Activated naive CD4-positive, alpha-beta T cell treated with anti-CD3 and anti-CD28 coated beads for 36 hours (primary cell): ENCODE measurements around the gene CTSH. TPM values are rescaled to one million over a fixed set of nuclear protein-coding genes. Genes with fewer than 3 reads are reported as not detected.

Source experiments
- CTCF ChIA-PET: fragments of 350-600 bp; sonication (Branson Sonifier 250); formaldehyde crosslinking; loops from one replicate; lab custom pipeline; 2021; ENCODE audit warnings: antibody characterized with exemption; lab: Charles Lee
- DNase-seq: peaks from one replicate; pipeline ENCODE4 v3.0.0-alpha.2; 2020
- H3K27ac Mint-ChIP-seq: one replicate; pipeline ENCODE4 v1.8.0; 2021; ENCODE audit warnings: mild to moderate bottlenecking, mixed read lengths
- H3K27me3 Mint-ChIP-seq: one replicate; pipeline ENCODE4 v1.8.0; 2021; ENCODE audit warnings: low read depth, mixed read lengths
- H3K36me3 Mint-ChIP-seq: one replicate; pipeline ENCODE4 v1.8.0; 2021; ENCODE audit warnings: low read depth, mixed read lengths
- H3K4me1 Mint-ChIP-seq: one replicate; pipeline ENCODE4 v1.8.0; 2021; ENCODE audit warnings: low read depth, mixed read lengths
- H3K4me3 Mint-ChIP-seq: one replicate; pipeline ENCODE4 v1.8.0; 2021; ENCODE audit warnings: mild to moderate bottlenecking, moderate library complexity, mixed read lengths
- H3K9me3 Mint-ChIP-seq: one replicate; pipeline ENCODE4 v1.8.0; 2021; ENCODE audit warnings: mixed read lengths
- intact Hi-C: fragments of 100-400 bp; cut with micrococcal nuclease; formaldehyde crosslinking; loops from one replicate; pipeline ENCODE4 v1.15.1; 2023
- total RNA-seq, 2 experiments: library from RNA; stranded (reverse); gene quantifications; one replicate each; pipeline ENCODE4 v1.2.3, GENCODE V29; 2021

CTSH gene
- total RNA-seq, 2 experiments from 2014 or later, result 4.7 to 5.1 TPM

- no peaks in the 10 kb centered on the region for H3K4me1 Mint-ChIP-seq
- no peak overlapping the region for H3K4me3 Mint-ChIP-seq
- H3K27ac Mint-ChIP-seq, result no peak overlapping the region
- H3K36me3 Mint-ChIP-seq, result peaks cover 15% of the 10 kb centered on the region
- no peaks in the 10 kb centered on the region for H3K27me3 Mint-ChIP-seq
- H3K9me3 Mint-ChIP-seq, result no peaks in the 10 kb centered on the region
- intact Hi-C loops, result no loop called here
- CTCF ChIA-PET, result interaction anchor here (1.7 kb wide), 1 partner anchor 14 kb away, joined by 5 read pairs; no protein-coding TSS in a partner anchor
- DNase-seq, result no peak
Measured at GRCh38 chr15:78923015-78923414, 21.8 kb downstream of the CTSH start.

- no peaks in the 10 kb centered on the region for H3K9me3 Mint-ChIP-seq
- H3K27me3 Mint-ChIP-seq, result no peaks in the 10 kb centered on the region
- H3K4me3 Mint-ChIP-seq, result no peak overlapping the region
- DNase-seq, result no peak
- CTCF ChIA-PET, result interaction anchor here (1.7 kb wide), 1 partner anchor 14 kb away, joined by 5 read pairs; no protein-coding TSS in a partner anchor
- H3K4me1 Mint-ChIP-seq, result no peaks in the 10 kb centered on the region
- peaks cover 17% of the 10 kb centered on the region for H3K36me3 Mint-ChIP-seq
- intact Hi-C loops, result no loop called here
- no peak overlapping the region for H3K27ac Mint-ChIP-seq
Measured at GRCh38 chr15:78922527-78922926, 22.3 kb downstream of the CTSH start.

DNA sequence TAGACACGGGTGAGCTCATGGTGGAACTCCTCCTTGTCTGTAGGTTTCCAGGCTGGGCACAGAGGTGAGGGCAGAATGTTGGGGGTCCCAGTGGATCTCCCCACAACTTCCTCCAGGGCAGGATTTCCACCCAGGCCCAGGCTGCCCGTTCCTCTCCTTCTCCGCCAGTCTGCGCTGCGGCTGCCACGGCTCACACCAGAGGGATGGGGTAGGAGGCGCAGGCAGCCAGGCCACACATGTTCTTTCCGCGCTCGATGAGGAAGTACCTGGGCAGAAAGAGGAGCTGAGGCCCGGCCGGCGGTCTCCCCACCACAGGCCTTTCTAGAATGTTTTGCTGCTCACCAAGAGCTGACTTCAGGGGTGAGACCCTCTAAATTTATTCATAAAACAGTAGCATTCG lies 22.9 kb downstream of the CTSH start:
- CTCF ChIA-PET, result interaction anchor here (1.7 kb wide), 1 partner anchor 13 kb away, joined by 5 read pairs; no protein-coding TSS in a partner anchor
- Mint-ChIP-seq H3K9me3 (no peaks in the 10 kb centered on the region), H3K4me3 (no peak overlapping the region), H3K36me3 (peaks cover 18% of the 10 kb centered on the region), H3K27ac (no peak overlapping the region), H3K27me3 (no peaks in the 10 kb centered on the region), H3K4me1 (no peaks in the 10 kb centered on the region)
- intact Hi-C loops, result no loop called here
- no peak for DNase-seq

DNA sequence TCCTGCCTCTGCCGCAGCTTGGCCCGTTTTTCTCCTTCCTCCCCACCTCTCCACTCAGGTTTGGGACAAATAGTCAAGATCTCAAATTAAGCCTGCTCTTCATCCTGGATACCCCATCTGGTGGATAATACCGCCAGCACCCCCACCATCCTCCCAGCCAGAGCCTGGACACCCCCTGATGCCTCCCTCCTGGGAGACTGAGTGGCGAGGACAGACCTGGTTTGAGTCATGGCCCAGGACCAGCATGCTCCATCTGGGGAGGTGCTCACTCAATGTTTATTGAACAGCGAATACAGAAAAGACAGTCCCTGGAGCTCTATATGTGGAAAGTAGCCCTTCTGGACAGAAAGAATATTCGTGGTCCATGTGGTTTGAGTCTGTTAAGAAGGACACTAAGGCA lies 23.3 kb downstream of the CTSH start:
- CTCF ChIA-PET, result interaction anchor here (1.7 kb wide), 1 partner anchor 13 kb away, joined by 5 read pairs; no protein-coding TSS in a partner anchor
- H3K36me3 Mint-ChIP-seq, result peaks cover 20% of the 10 kb centered on the region
- H3K27me3 Mint-ChIP-seq, result no peaks in the 10 kb centered on the region
- DNase-seq, result no peak
- intact Hi-C loops, result no loop called here
- no peaks in the 10 kb centered on the region for H3K9me3 Mint-ChIP-seq
- H3K4me3 Mint-ChIP-seq, result no peak overlapping the region
- H3K4me1 Mint-ChIP-seq, result no peaks in the 10 kb centered on the region
- H3K27ac Mint-ChIP-seq, result peak overlapping the region; percentile 41

GRCh38 chr15:78917888-78918287 lies 27.0 kb downstream of the CTSH start:
- Mint-ChIP-seq H3K4me3 (no peak overlapping the region), H3K36me3 (peaks cover 22% of the 10 kb centered on the region), H3K9me3 (no peaks in the 10 kb centered on the region), H3K4me1 (no peaks in the 10 kb centered on the region), H3K27ac (no peak overlapping the region), H3K27me3 (no peaks in the 10 kb centered on the region)
- DNase-seq, result no peak
- intact Hi-C loops, result no loop called here
- CTCF ChIA-PET, result no interaction called here

DNA sequence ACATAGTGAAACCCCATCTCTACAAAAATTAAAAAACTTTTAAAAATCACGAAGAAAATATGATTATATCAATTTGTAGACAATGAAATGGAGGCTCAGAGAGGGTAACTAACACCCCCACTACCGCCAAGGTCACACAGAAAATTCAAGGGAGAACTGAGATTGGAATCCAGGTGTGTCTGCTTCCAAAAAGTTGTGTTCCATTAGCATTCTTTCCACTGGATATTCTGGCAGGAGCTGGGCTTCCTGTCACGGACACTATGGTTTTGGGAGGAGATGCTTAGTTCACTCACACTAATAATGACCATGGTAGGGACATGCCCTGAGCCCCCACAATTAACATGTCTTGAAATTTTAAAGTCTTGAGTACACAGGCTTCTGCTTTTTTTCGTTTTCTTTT lies 28.8 kb downstream of the CTSH start:
- DNase-seq, result no peak
- Mint-ChIP-seq H3K36me3 (peaks cover 23% of the 10 kb centered on the region), H3K9me3 (no peaks in the 10 kb centered on the region), H3K4me1 (peaks cover 11% of the 10 kb centered on the region), H3K27ac (no peak overlapping the region), H3K27me3 (no peaks in the 10 kb centered on the region), H3K4me3 (no peak overlapping the region)
- CTCF ChIA-PET, result no interaction called here
- intact Hi-C loops, result no loop called here

GRCh38 chr15:78915341-78916087 lies 29.3 kb downstream of the CTSH start:
- no peak for DNase-seq
- H3K27ac Mint-ChIP-seq, result no peak overlapping the region
- no peak overlapping the region for H3K4me3 Mint-ChIP-seq
- intact Hi-C loops, result no loop called here
- peaks cover 11% of the 10 kb centered on the region for H3K4me1 Mint-ChIP-seq
- H3K36me3 Mint-ChIP-seq, result peaks cover 25% of the 10 kb centered on the region
- no peaks in the 10 kb centered on the region for H3K27me3 Mint-ChIP-seq
- CTCF ChIA-PET, result no interaction called here
- H3K9me3 Mint-ChIP-seq, result no peaks in the 10 kb centered on the region

- CTCF ChIA-PET, result no interaction called here
- H3K27me3 Mint-ChIP-seq, result no peaks in the 10 kb centered on the region
Measured at GRCh38 chr15:78914027-78914764, 30.6 kb downstream of the CTSH start.

GRCh38 chr15:78913012-78913411 lies 31.8 kb downstream of the CTSH start:
- Mint-ChIP-seq H3K4me1 (peaks cover 13% of the 10 kb centered on the region), H3K27me3 (no peaks in the 10 kb centered on the region), H3K9me3 (no peaks in the 10 kb centered on the region), H3K4me3 (no peak overlapping the region), H3K36me3 (peaks cover 34% of the 10 kb centered on the region), H3K27ac (no peak overlapping the region)
- CTCF ChIA-PET, result no interaction called here
- intact Hi-C loops, result no loop called here
- DNase-seq, result no peak

More at GRCh38 chr15:78914027-78914764, 30.6 kb downstream of the CTSH start:
- H3K27ac Mint-ChIP-seq, result no peak overlapping the region
- H3K9me3 Mint-ChIP-seq, result no peaks in the 10 kb centered on the region
- DNase-seq, result no peak
- H3K4me3 Mint-ChIP-seq, result no peak overlapping the region
- peaks cover 13% of the 10 kb centered on the region for H3K4me1 Mint-ChIP-seq
- intact Hi-C loops, result no loop called here
- peaks cover 34% of the 10 kb centered on the region for H3K36me3 Mint-ChIP-seq

GRCh38 chr15:78912316-78912715 lies 32.5 kb downstream of the CTSH start:
- Mint-ChIP-seq H3K27ac (no peak overlapping the region), H3K4me1 (peaks cover 13% of the 10 kb centered on the region), H3K9me3 (no peaks in the 10 kb centered on the region), H3K4me3 (no peak overlapping the region), H3K36me3 (peaks cover 37% of the 10 kb centered on the region), H3K27me3 (no peaks in the 10 kb centered on the region)
- intact Hi-C loops, result no loop called here
- DNase-seq, result no peak
- CTCF ChIA-PET, result no interaction called here

DNA sequence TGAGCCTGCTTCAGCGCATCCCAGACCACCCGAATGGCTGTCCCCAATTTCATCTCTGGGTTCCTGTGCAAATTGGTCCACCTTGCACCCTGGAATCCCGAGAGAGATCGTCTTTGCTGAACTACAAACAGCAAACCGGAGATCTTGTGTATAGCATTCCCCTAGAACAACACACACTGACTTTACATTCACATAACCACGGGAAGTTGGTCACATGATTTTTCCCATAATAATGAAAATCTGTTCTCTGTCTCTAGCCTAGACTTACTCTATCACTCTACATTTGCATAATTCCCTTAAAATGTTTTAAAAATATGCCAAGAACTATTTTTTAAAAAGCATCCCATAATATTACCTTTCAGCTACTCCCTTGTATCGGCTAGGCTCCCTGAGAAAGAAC lies 34.6 kb downstream of the CTSH start:
- Mint-ChIP-seq H3K9me3 (no peaks in the 10 kb centered on the region), H3K27ac (no peak overlapping the region), H3K4me1 (peaks cover 13% of the 10 kb centered on the region), H3K4me3 (no peak overlapping the region), H3K27me3 (no peaks in the 10 kb centered on the region), H3K36me3 (peaks cover 50% of the 10 kb centered on the region)
- DNase-seq, result no peak
- CTCF ChIA-PET, result interaction anchor here (1.8 to 3.4 kb wide), 3 partner anchors 25 to 274 kb away, joined by 6 to 16 read pairs (median 9); no protein-coding TSS in a partner anchor
- intact Hi-C loops, result loop anchor here (1.0 kb wide), 1 partner anchor 97 kb away; no protein-coding TSS in a partner anchor

DNA sequence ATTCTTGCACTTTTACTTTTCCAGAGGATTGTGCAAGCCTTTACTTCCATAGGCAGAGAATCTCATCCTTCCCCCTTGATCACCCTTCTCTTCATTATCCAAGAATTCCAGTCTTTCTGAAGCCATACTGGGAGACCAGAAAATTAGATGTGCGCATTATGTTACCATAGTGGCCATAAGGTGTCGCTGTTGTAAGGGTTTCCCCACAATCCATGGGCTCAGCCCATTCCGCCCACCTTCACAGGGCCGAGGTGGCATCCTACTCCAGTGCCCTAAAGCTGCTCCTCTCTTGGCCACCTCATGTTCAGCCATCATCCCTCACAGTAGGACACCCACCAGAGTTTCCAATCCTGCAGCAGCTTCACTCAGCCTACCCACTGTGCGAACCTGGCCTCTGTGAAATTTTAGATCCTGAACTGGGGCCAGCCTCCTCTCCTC lies 35.0 kb downstream of the CTSH start:
- intact Hi-C loops, result loop anchor here (1.0 to 2.0 kb wide), 2 partner anchors 69 to 97 kb away; no protein-coding TSS in a partner anchor
- Mint-ChIP-seq H3K4me3 (no peak overlapping the region), H3K9me3 (no peaks in the 10 kb centered on the region), H3K4me1 (peaks cover 13% of the 10 kb centered on the region), H3K27ac (no peak overlapping the region), H3K36me3 (peaks cover 53% of the 10 kb centered on the region), H3K27me3 (no peaks in the 10 kb centered on the region)
- peak; percentile 31 for DNase-seq
- CTCF ChIA-PET, result interaction anchor here (1.1 to 3.4 kb wide), 5 partner anchors 25 to 275 kb away, joined by 4 to 16 read pairs (median 9); no protein-coding TSS in a partner anchor
